ENCODE measurements around the gene ELOVL7. TPM values are rescaled to one million over a fixed set of nuclear protein-coding genes. Genes with fewer than 3 reads are reported as not detected.
"Not testable (repeated sequence)": the region's sequence is repeated elsewhere in the genome, so short reads cannot be mapped to it uniquely, and the experiment has no call there.

The ELOVL7 gene
- polyA plus RNA-seq, 6 donors from 2014 or later, result 0.17 to 3.4 (median 0.69) TPM; not detected in 1

- peaks cover 8 to 22% (median 15%) of the 10 kb centered on the region in 7 donors for H3K9me3 Mint-ChIP-seq
- no peak overlapping the region for H3K27ac Mint-ChIP-seq
- DNase-seq (no peak), ATAC-seq (ENCODE audit: low read depth in 2 of 2) (no peak)
- H3K36me3 Mint-ChIP-seq, result peaks cover 5 to 12% of the 10 kb centered on the region in 2 donors
- H3K27me3 Mint-ChIP-seq, result peaks cover 5 to 15% (median 15%) of the 10 kb centered on the region in 3 donors
- peak overlapping the region in 1 of 8 donors; percentile 35 for H3K4me3 Mint-ChIP-seq
- no peaks in the 10 kb centered on the region for H3K4me1 Mint-ChIP-seq
Measured at GRCh38 chr5:60744682-60745081, 99.4 kb downstream of the ELOVL7 start.

- H3K9me3 Mint-ChIP-seq, result peaks cover 8 to 31% (median 21%) of the 10 kb centered on the region in 7 donors
- no peaks in the 10 kb centered on the region for H3K4me1 Mint-ChIP-seq
- H3K27ac Mint-ChIP-seq, result no peak overlapping the region
- DNase-seq (no peak), ATAC-seq (ENCODE audit: low read depth in 2 of 2) (no peak)
- peaks cover 5 to 15% (median 15%) of the 10 kb centered on the region in 3 donors for H3K27me3 Mint-ChIP-seq
- H3K36me3 Mint-ChIP-seq, result peaks cover 5 to 12% of the 10 kb centered on the region in 2 donors
- H3K4me3 Mint-ChIP-seq, result no peak overlapping the region
Measured at GRCh38 chr5:60743511-60744314, 100.4 kb downstream of the ELOVL7 start.

GRCh38 chr5:60740322-60740721 lies 103.7 kb downstream of the ELOVL7 start:
- Mint-ChIP-seq H3K9me3 (peaks cover 8 to 37% (median 21%) of the 10 kb centered on the region in 7 donors), H3K4me3 (no peak overlapping the region), H3K27me3 (peaks cover 5 to 9% (median 7%) of the 10 kb centered on the region in 3 donors), H3K27ac (peak overlapping the region in 1 of 6 donors; percentile 4), H3K36me3 (peaks cover 5 to 12% of the 10 kb centered on the region in 2 donors), H3K4me1 (no peaks in the 10 kb centered on the region)
- DNase-seq, result no peak
- no peak for ATAC-seq (ENCODE audit: low read depth in 2 of 2)

- ATAC-seq (ENCODE audit: low read depth in 2 of 2) (no peak), DNase-seq (no peak)
- H3K4me3 Mint-ChIP-seq, result no peak overlapping the region
- H3K9me3 Mint-ChIP-seq, result peaks cover 8 to 37% (median 20%) of the 10 kb centered on the region in 7 donors
- H3K27me3 Mint-ChIP-seq, result peaks cover 0 to 9% (median under 1%) of the 10 kb centered on the region in 3 donors
- H3K4me1 Mint-ChIP-seq, result no peaks in the 10 kb centered on the region
- H3K27ac Mint-ChIP-seq, result no peak overlapping the region
- peaks cover 5 to 12% of the 10 kb centered on the region in 2 donors for H3K36me3 Mint-ChIP-seq
Measured at GRCh38 chr5:60738933-60739332, 105.1 kb downstream of the ELOVL7 start.

GRCh38 chr5:60738461-60738860 lies 105.6 kb downstream of the ELOVL7 start:
- no peak overlapping the region for H3K4me3 Mint-ChIP-seq
- ATAC-seq (ENCODE audit: low read depth in 2 of 2), result no peak
- H3K36me3 Mint-ChIP-seq, result peaks cover 5 to 12% of the 10 kb centered on the region in 2 donors

GRCh38 chr5:60730858-60731257 lies 113.2 kb downstream of the ELOVL7 start:
- ATAC-seq (ENCODE audit: low read depth in 2 of 2); DNase-seq; H3K9me3 Mint-ChIP-seq; H3K36me3 Mint-ChIP-seq; H3K4me1 Mint-ChIP-seq; H3K4me3 Mint-ChIP-seq; H3K27ac Mint-ChIP-seq: not testable (repeated sequence)
- peaks cover 12 to 26% (median 23%) of the 10 kb centered on the region in 3 donors for H3K27me3 Mint-ChIP-seq

More at GRCh38 chr5:60738461-60738860, 105.6 kb downstream of the ELOVL7 start:
- Mint-ChIP-seq H3K4me1 (no peaks in the 10 kb centered on the region), H3K9me3 (peaks cover 8 to 37% (median 20%) of the 10 kb centered on the region in 7 donors), H3K27me3 (peaks cover 0 to 9% (median 0%) of the 10 kb centered on the region in 3 donors), H3K27ac (no peak overlapping the region)
- no peak for DNase-seq

- H3K4me3 Mint-ChIP-seq, result no peak overlapping the region
- H3K27me3 Mint-ChIP-seq, result peaks cover 7 to 34% (median 23%) of the 10 kb centered on the region in 3 donors
- ATAC-seq (ENCODE audit: low read depth in 2 of 2) (no peak), DNase-seq (no peak)
- no peaks in the 10 kb centered on the region for H3K4me1 Mint-ChIP-seq
- peaks cover 0 to 2% (median 0%) of the 10 kb centered on the region in 7 donors for H3K9me3 Mint-ChIP-seq
- no peak overlapping the region for H3K27ac Mint-ChIP-seq
- no peaks in the 10 kb centered on the region for H3K36me3 Mint-ChIP-seq
Measured at GRCh38 chr5:60727033-60727679, 116.9 kb downstream of the ELOVL7 start.

GRCh38 chr5:60724126-60724525 lies 119.9 kb downstream of the ELOVL7 start:
- no peaks in the 10 kb centered on the region for H3K9me3 Mint-ChIP-seq
- H3K27ac Mint-ChIP-seq, result no peak overlapping the region
- H3K36me3 Mint-ChIP-seq, result no peaks in the 10 kb centered on the region
- ATAC-seq (ENCODE audit: low read depth in 2 of 2) (no peak), DNase-seq (no peak)
- no peaks in the 10 kb centered on the region for H3K4me1 Mint-ChIP-seq
- H3K27me3 Mint-ChIP-seq, result peaks cover 7 to 31% (median 9%) of the 10 kb centered on the region in 3 donors
- no peak overlapping the region for H3K4me3 Mint-ChIP-seq

- peaks cover 7 to 39% (median 13%) of the 10 kb centered on the region in 3 donors for H3K27me3 Mint-ChIP-seq
- H3K9me3 Mint-ChIP-seq, result peaks cover 0 to 4% (median 3%) of the 10 kb centered on the region in 7 donors
- H3K36me3 Mint-ChIP-seq, result no peaks in the 10 kb centered on the region
- H3K27ac Mint-ChIP-seq, result no peak overlapping the region
- DNase-seq (no peak), ATAC-seq (ENCODE audit: low read depth in 2 of 2) (no peak)
- H3K4me3 Mint-ChIP-seq, result no peak overlapping the region
- H3K4me1 Mint-ChIP-seq, result no peaks in the 10 kb centered on the region
Measured at GRCh38 chr5:60722416-60722815, 121.7 kb downstream of the ELOVL7 start.

GRCh38 chr5:60719329-60719728 lies 124.7 kb downstream of the ELOVL7 start:
- ATAC-seq (ENCODE audit: low read depth in 2 of 2), result no peak
- Mint-ChIP-seq H3K4me1 (no peaks in the 10 kb centered on the region), H3K4me3 (no peak overlapping the region), H3K27me3 (peaks cover 15 to 56% (median 32%) of the 10 kb centered on the region in 3 donors), H3K36me3 (peaks cover 0 to 8% of the 10 kb centered on the region in 2 donors), H3K27ac (no peak overlapping the region), H3K9me3 (peaks cover 7 to 26% (median 15%) of the 10 kb centered on the region in 7 donors)
- no peak for DNase-seq

- H3K9me3 Mint-ChIP-seq, result peaks cover 7 to 29% (median 18%) of the 10 kb centered on the region in 7 donors
- DNase-seq (no peak), ATAC-seq (ENCODE audit: low read depth in 2 of 2) (no peak)
- H3K27ac Mint-ChIP-seq, result no peak overlapping the region
- peaks cover 0 to 8% of the 10 kb centered on the region in 2 donors for H3K36me3 Mint-ChIP-seq
- no peak overlapping the region for H3K4me3 Mint-ChIP-seq
- no peaks in the 10 kb centered on the region for H3K4me1 Mint-ChIP-seq
- H3K27me3 Mint-ChIP-seq, result peaks cover 18 to 55% (median 35%) of the 10 kb centered on the region in 3 donors
Measured at GRCh38 chr5:60718166-60718892, 125.7 kb downstream of the ELOVL7 start.

- DNase-seq; H3K4me3 Mint-ChIP-seq; H3K36me3 Mint-ChIP-seq; H3K27ac Mint-ChIP-seq; H3K4me1 Mint-ChIP-seq; ATAC-seq (ENCODE audit: low read depth in 2 of 2): not testable (repeated sequence)
- Mint-ChIP-seq H3K27me3 (peaks cover 29 to 51% (median 49%) of the 10 kb centered on the region in 3 donors), H3K9me3 (peaks cover 7 to 35% (median 18%) of the 10 kb centered on the region in 7 donors)
Measured at GRCh38 chr5:60715201-60715928, 128.7 kb downstream of the ELOVL7 start.
